ENCODE measurements around the gene NPTX1. TPM values are rescaled to one million over a fixed set of nuclear protein-coding genes. Genes with fewer than 3 reads are reported as not detected.

NPTX1 gene
- total RNA-seq, 4 donors from 2014 or later: 0.92 to 0.98 TPM; not detected in 2

DNA sequence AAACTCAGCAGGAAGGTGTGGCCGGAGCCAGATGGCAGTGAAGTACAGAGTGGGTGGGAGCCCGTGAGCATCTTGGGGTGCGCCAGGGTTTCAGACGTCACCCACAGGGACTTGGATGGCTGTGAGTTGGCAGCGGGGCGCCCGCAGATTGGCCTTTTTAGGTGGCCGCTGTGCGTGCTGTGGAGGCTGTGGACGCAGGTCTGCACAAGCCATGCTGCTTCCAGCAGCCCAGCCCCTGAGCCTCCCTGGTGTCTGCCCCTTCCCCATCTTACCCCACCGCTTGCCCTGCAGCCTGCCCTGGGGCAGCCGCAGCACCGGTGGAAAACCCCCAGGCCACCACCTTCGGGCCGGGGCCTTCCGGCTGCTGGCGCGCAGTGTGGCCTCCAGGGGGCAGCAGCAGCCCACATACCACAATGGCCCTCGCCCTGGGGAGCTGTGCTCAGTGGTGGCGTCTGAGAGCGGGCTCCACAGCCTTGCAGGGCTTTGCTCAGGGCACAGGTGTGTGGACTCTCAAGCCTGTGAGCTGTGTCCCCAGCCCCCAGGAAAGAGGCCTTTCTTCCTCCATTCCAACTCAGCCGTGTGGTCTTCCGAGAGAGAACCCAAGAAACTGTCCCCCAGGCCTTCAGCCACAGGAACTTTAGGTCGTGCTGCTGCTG lies 49.6 kb downstream of the NPTX1 start:
- Histone ChIP-seq H3K9me3 (no peaks in the 10 kb centered on the region), H3K36me3 (no peaks in the 10 kb centered on the region), H3K27me3 (no peaks in the 10 kb centered on the region), H3K4me3 (replicated peaks in 1 of 3) (no peak overlapping the region), H3K4me1 (peaks cover 0 to 6% of the 10 kb centered on the region in 2 donors), H3K27ac (no peak overlapping the region)
- TF ChIP-seq POLR2A (IDR thresholded peaks at IDR 0.05): no peak
- TF ChIP-seq, protein P1, sequence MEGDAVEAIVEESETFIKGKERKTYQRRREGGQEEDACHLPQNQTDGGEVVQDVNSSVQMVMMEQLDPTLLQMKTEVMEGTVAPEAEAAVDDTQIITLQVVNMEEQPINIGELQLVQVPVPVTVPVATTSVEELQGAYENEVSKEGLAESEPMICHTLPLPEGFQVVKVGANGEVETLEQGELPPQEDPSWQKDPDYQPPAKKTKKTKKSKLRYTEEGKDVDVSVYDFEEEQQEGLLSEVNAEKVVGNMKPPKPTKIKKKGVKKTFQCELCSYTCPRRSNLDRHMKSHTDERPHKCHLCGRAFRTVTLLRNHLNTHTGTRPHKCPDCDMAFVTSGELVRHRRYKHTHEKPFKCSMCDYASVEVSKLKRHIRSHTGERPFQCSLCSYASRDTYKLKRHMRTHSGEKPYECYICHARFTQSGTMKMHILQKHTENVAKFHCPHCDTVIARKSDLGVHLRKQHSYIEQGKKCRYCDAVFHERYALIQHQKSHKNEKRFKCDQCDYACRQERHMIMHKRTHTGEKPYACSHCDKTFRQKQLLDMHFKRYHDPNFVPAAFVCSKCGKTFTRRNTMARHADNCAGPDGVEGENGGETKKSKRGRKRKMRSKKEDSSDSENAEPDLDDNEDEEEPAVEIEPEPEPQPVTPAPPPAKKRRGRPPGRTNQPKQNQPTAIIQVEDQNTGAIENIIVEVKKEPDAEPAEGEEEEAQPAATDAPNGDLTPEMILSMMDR (IDR thresholded peaks at IDR 0.05): peak; percentile 89 to 98 (median 94)
- DNase-seq: peak; percentile 58 to 72
- 50 to 74% methylated on average over 13 to 14 of the region's 24 CpGs for WGBS, 2 donors
- intact Hi-C loops (cut with DNase I): loop anchor here (5.0 to 10.0 kb wide), 4 partner anchors 151 to 678 kb away; no protein-coding TSS in a partner anchor

DNA sequence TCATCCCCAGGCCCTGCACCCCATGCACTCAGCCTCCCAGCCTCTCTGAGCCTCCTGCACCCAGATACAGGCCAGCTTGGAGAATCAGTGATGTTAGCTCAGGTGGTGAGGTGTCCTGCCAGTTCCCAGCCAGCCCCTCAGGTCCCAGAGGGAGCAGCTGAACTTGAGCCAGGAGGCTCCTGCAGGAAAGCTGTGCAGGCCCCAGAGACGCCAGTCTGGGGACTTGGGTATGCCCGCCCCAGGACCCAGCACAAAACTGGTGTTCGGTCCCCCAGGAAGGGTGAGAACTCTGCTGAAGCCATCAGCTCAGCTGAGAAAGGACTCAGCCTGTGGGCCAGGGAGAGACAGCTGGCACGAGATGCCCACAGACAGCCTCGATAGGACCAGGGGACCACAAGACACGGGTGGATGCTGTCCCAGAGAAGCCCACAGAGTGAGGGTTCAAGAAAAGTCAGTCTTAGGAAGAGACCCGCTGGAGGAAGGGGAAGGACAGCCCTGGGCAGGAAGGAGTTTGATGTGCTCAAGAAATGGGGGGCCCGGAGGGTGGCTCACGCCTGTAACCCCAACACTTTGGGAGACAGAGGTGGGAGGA lies 50.5 kb downstream of the NPTX1 start:
- 87 to 91% methylated on average over 8 to 9 of the region's 9 CpGs for WGBS, 2 donors
- no peaks in the 10 kb centered on the region for H3K9me3 ChIP-seq
- TF ChIP-seq POLR2A (IDR thresholded peaks at IDR 0.05): no peak
- TF ChIP-seq, protein P1 (IDR thresholded peaks at IDR 0.05): no peak
- no peaks in the 10 kb centered on the region for H3K27me3 ChIP-seq
- H3K4me3 ChIP-seq (replicated peaks in 1 of 3): no peak overlapping the region
- DNase-seq: no peak
- peaks cover 0 to 6% of the 10 kb centered on the region in 2 donors for H3K4me1 ChIP-seq
- H3K27ac ChIP-seq: no peak overlapping the region
- intact Hi-C loops (cut with DNase I): loop anchor here (5.0 to 10.0 kb wide), 4 partner anchors 151 to 679 kb away; no protein-coding TSS in a partner anchor
- no peaks in the 10 kb centered on the region for H3K36me3 ChIP-seq

DNA sequence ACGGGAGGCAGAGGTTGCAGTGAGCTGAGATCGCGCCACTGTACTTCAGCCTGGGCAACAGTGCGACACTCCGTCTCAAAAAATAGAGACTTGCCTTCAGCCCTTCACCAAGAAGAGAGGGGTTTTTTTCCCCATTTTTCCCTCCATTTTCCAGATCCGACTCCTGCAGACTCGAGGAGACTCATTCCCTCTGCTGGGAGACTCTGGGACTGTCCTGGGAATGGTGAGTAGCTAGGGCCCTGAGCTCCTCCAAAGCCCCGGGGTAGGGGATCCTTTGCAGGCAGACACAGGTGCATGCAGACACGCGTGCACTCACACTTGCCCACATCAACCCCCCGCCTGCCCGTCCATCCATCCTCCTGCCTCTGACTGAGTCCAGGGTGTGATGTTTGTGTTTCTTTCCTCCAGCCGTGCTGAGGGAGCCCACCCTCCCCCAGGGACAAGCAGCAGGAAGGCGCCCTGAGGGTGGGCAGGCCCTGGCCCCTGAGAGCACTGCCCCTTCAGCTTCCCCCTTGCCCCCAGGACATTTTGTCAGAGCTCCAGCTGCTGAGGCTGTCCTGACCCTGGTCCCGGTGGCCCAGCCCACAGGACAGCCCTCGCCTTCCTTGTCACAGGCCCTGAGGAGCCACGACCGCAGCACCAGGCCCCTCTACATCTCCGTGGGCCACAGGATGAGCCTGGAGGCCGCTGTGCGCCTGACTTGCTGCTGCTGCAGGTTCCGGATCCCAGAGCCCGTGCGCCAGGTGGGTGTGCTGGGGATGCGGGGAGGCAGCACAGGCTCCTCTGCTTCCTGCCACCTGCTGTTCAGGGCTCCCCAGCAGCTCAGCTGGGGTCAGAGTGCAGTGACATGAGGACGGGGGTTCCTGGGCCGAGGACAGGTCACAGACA lies 51.3 kb downstream of the NPTX1 start:
- WGBS, 2 donors: 68 to 76% methylated on average over 13 to 24 of the region's 27 CpGs

DNA sequence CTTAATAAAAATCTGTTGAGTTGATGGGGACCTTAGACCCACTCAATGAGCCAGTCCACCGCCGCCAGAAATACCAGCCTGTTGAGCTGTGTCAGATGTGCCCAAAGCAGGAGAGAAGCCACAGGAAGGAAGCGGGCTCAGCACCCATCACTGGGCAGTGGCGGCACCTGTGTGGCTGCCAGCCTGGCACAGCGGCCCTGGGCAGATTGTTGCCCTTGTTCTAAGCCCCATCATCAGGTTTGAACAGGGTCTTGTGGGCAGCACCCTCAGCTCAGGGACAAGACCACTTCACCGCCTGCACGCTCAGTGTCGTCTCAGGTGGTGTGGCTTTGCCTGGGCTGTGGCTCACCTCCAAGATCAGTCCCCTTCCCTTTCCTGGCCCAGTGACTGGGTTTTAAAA lies 52.1 kb downstream of the NPTX1 start:
- H3K9me3 ChIP-seq: no peaks in the 10 kb centered on the region
- DNase-seq: no peak
- no peaks in the 10 kb centered on the region for H3K36me3 ChIP-seq

More for the DNA sequence above, 51.3 kb downstream of the NPTX1 start:
- TF ChIP-seq POLR2A (IDR thresholded peaks at IDR 0.05): no peak
- TF ChIP-seq, protein P1 (IDR thresholded peaks at IDR 0.05): no peak
- no peaks in the 10 kb centered on the region for H3K9me3 ChIP-seq
- no peaks in the 10 kb centered on the region for H3K27me3 ChIP-seq
- peaks cover 0 to 6% of the 10 kb centered on the region in 2 donors for H3K4me1 ChIP-seq
- no peak overlapping the region for H3K4me3 ChIP-seq (replicated peaks in 1 of 3)
- no peaks in the 10 kb centered on the region for H3K36me3 ChIP-seq
- no peak overlapping the region for H3K27ac ChIP-seq
- intact Hi-C loops (cut with DNase I): loop anchor here (5.0 to 10.0 kb wide), 4 partner anchors 152 to 680 kb away; no protein-coding TSS in a partner anchor
- no peak for DNase-seq

More for the DNA sequence above, 52.1 kb downstream of the NPTX1 start:
- no peak overlapping the region for H3K4me3 ChIP-seq (replicated peaks in 1 of 3)
- 50 to 79% methylated on average over 2 to 8 of the region's 8 CpGs for WGBS, 2 donors
- peaks cover 0 to 6% of the 10 kb centered on the region in 2 donors for H3K4me1 ChIP-seq
- intact Hi-C loops (cut with DNase I): loop anchor here (10.0 kb wide), 2 partner anchors 441 to 681 kb away; no protein-coding TSS in a partner anchor
- no peak overlapping the region for H3K27ac ChIP-seq
- TF ChIP-seq, protein P1 (IDR thresholded peaks at IDR 0.05): no peak
- TF ChIP-seq POLR2A (IDR thresholded peaks at IDR 0.05): no peak
- no peaks in the 10 kb centered on the region for H3K27me3 ChIP-seq

Measured in thyroid gland (tissue), 4 donors.